Prostate gland (tissue), 2 donors: Measurements from ENCODE around the gene MMP26.

Experiments used
- CTCF ChIP-seq, 4 experiments: fragments of 200-600 bp in 2 of 4; fragments of 450-650 bp in 2 of 4; sonication (generic) in 2 of 4; IDR thresholded peaks; 1 replicate in 3 of 4; 2 replicates in 1 of 4; pipeline ENCODE4 v1.5.1; 2016 to 2019; ENCODE audit warnings: antibody characterized with exemption in 4 of 4, mild to moderate bottlenecking in 2 of 4, moderate library complexity in 2 of 4
- POLR2A ChIP-seq: fragments of 450-650 bp; IDR thresholded peaks from one replicate; pipeline ENCODE4 v1.6.1; 2016; ENCODE audit warnings: antibody characterized with exemption, mild to moderate bottlenecking
- POLR2AphosphoS5 ChIP-seq: sonication (generic); formaldehyde crosslinking; IDR thresholded peaks from one replicate; pipeline ENCODE4 v1.6.1; 2017; ENCODE audit warnings: antibody characterized with exemption

- no peak for TF ChIP-seq CTCF (IDR thresholded peaks at IDR 0.05)
- no peak for TF ChIP-seq POLR2AphosphoS5
- TF ChIP-seq POLR2A: no peak
Measured at GRCh38 chr11:4658629-4659445, 45.7 kb upstream of the MMP26 start.
